HG02623 (cell line): ENCODE results near the gene NOS3.

Experiments
- ATAC-seq: cut with Tn5 transposase; IDR thresholded peaks from one replicate; pipeline ENCODE4 v1.9.1; 2021; ENCODE audit warnings: moderate library complexity; ENCODE audit not compliant: unreplicated experiment

The NOS3 gene

DNA sequence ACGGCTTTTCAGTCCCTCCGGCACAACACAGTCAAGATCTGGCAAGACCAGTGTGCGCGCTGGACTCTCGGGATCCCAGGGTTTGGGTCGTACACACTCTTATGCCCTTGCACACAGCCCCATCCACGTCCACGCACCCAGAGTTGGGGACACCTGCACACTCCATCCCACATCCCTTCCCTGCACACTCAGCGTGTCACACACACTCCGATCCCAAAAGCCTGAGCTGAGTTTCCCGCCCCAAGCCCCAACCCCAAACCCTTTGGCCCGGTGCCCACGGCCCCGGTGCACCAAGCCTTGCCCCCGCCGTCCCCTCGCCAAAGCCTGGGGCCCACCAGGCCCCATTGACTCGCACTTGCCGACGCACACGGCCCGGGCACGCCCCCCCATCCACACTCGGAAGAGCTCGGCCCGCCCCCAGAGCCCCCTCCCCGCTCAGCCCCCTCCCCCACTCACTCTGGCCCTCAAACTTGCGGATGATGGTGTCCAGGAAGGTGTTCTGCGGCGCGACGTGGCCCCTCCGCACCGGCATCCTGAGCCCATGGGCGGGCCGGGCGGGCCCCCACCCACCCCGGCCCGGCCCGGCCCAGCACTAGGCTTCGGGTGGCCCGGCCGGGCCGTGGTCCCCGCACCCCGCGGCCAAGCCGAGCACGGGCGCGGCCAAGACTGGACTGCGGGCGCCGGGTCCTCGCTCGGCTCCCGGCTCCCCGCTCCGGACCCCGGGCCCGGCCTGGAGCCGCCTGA, 13.3 kb upstream of the NOS3 start:
- ATAC-seq, result no peak

DNA sequence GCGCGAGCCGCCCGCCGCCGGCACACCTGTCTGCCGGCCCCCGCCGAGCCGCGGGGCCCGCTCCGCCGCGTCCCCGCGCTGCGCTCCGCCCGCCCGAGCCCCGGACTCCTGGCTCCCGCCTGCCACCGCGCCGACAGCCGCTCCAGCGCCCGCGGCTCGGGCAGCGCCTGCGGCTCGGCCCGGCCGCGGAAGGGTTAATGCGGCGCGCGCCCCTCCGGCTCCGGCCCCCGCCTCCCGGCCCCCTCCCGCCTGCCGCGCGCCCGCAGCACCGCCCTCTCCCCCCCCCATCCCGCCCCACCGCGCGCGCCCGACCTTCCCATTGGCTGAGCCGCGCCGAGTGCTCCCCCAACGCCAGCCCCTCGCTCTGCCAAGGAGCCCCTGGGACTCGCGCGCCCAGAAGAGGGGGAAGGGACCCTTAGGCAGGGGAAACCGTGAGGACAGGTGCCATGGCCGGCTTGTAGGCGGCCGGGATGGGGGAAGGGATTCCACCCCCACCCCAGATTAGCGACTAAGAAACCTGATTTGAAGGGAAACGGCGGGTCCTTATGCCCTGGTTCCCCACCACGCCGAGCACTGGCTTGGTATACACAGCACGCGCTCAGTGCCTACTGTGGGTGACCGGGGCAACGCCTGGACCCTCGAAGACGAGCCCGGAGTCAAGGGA, 12.6 kb upstream of the NOS3 start, which contains the start of gene KCNH2:
Gene KCNH2 (minus strand): TSS at position 196 of the 664 bp plus-strand sequence. CDS start 408 bp downstream, outside the sequence.
- no peak for ATAC-seq

- ATAC-seq, result no peak
Observed at GRCh38 chr7:150979713-150980390, 11.0 kb upstream of the NOS3 start.

DNA sequence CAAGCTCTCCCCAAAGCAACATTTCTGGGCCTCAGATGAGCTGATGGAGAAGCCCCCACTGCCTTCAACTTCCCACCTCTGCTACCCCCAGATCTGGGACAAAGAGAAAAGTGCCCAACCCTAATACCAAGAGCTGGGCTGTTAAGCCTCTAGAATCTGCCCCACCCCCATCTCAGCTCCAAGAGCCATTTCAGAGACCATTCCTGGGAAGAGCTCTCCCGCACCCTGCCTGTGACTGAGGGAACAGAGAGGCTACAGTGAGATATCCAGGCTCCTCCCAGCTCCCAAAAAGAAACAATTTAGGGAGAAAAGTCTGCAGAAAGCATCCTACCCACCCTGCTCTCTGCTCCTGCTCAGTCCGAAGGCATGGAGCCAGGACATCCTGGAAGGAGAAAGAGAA, 10.2 kb upstream of the NOS3 start:
- no peak for ATAC-seq

- ATAC-seq, result no peak
Observed at GRCh38 chr7:150981644-150982043, 9.2 kb upstream of the NOS3 start.

- ATAC-seq, result no peak
Observed at GRCh38 chr7:150982351-150982750, 8.5 kb upstream of the NOS3 start.

GRCh38 chr7:150983893-150984368, 6.9 kb upstream of the NOS3 start:
- ATAC-seq, result no peak

- no peak for ATAC-seq
Observed at GRCh38 chr7:150986099-150986512, 4.7 kb upstream of the NOS3 start.

DNA sequence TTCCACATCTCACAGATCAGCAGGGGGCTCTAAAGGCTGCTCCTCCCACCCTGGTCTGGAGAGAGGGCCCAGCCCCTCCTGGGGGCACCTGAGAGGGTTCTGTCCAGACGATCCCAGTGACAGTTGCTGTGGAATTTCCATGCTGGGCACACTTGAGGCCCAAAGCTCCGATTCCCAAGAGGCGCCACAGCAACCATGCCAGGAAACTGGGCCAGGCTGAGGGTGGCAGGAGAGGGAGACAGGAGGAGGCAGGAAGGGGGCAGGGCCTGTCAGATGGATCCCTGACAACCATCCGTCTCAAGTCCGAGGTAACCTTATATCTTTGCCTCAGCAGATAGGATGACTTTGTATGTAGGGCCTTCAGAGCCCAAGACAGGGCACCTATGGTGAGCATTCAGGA, 4.3 kb upstream of the NOS3 start:
- no peak for ATAC-seq

DNA sequence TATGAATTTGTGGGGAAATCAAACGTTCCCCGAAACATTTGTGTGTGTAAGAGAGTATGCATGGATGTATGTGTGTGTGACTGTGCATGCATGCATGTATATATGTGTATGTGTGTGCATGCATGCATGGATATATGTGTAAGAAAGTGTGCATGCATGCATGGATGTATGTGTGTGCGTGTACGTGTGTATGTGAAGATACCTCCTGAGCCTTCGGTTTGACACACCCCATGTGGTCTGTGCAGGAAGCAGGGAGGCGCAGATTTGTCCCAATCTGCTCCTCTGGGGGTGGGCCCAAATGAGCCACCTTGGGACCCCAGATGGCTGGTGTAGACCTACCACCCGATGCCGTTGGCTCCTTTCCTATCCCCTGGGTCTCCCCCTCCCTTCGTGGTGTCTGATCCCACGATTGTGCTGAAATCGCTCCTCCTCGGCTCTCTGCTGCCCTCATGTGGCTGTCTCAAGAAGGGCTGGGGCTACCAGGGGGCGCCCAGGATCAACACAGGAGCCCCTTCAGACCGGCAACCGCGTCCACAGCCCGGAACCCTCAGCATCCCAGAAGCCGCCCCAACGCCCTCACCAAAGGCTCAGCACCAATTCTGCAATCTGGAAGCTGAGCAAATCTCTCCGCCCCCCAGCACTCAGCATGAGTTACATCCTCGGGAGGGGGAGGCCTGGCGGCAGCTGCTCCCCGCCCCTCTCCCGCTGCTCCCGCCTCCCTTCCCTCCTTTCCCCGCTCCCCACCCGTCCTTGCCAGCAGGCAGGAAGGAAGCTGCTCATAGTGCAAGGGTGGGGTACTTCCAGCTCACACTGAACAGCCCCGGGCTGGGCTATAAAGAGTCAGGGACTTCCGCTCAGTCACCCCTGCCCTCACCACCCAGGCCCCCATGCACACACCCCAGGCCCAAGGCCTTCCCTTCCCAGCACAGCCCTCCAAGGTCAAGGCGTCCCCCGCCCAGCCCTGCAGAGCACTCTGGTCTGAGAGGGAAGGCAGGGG, 2.3 kb upstream of the NOS3 start:
- no peak for ATAC-seq

GRCh38 chr7:150989456-150989855, 1.4 kb upstream of the NOS3 start:
- no peak for ATAC-seq

- no peak for ATAC-seq
Observed at GRCh38 chr7:150992051-150992640, 1.3 kb downstream of the NOS3 start.

DNA sequence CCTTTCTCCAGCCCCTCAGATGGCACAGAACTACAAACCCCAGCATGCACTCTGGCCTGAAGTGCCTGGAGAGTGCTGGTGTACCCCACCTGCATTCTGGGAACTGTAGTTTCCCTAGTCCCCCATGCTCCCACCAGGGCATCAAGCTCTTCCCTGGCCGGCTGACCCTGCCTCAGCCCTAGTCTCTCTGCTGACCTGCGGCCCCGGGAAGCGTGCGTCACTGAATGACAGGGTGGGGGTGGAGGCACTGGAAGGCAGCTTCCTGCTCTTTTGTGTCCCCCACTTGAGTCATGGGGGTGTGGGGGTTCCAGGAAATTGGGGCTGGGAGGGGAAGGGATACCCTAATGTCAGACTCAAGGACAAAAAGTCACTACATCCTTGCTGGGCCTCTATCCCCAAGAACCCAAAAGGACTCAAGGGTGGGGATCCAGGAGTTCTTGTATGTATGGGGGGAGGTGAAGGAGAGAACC, 2.1 kb downstream of the NOS3 start:
- no peak for ATAC-seq

GRCh38 chr7:150993511-150993910, 2.7 kb downstream of the NOS3 start:
- no peak for ATAC-seq

- no peak for ATAC-seq
Observed at GRCh38 chr7:150994141-150994837, 3.5 kb downstream of the NOS3 start.

- no peak for ATAC-seq
Observed at GRCh38 chr7:150994838-150995510, 4.2 kb downstream of the NOS3 start.

DNA sequence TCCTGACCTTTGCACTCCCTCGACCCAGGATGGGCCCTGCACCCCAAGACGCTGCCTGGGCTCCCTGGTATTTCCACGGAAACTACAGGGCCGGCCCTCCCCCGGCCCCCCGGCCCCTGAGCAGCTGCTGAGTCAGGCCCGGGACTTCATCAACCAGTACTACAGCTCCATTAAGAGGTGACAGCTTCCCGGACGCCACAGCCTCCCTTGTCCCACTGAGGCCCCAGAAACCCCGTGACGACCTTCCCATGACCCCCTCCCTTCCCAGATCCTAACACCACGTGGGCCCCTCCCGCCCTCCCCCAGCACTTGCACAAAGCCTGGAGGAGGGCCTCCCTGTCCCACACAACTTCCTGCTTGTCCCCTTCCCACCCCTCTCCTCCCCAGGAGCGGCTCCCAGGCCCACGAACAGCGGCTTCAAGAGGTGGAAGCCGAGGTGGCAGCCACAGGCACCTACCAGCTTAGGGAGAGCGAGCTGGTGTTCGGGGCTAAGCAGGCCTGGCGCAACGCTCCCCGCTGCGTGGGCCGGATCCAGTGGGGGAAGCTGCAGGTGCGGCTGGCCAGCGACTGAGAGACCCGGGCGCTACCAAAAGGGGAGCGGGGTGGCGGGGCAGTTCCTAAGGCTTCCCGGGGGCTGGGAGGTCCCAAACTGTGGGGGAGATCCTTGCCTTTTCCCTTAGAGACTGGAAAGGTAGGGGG, 5.7 kb downstream of the NOS3 start:
- ATAC-seq, result no peak

GRCh38 chr7:150997075-150997511, 6.3 kb downstream of the NOS3 start:
- no peak for ATAC-seq
